GM12878 (cell line): Measurements from ENCODE around the gene C1QTNF12. TPM values are rescaled to one million over a fixed set of nuclear protein-coding genes. Genes with fewer than 3 reads are reported as not detected.

Experiments
- ATAC-seq: fragments of 200-7000 bp; cut with Tn5 transposase; 3 replicates; pipeline ENCODE4 v1.9.1; 2020; ENCODE audit warnings: mild to moderate bottlenecking, moderate library complexity
- BruUV-seq: library from RNA; stranded (reverse); fragments of 400-500 nt; replicated peaks from 2 replicates; lab custom pipeline; 2021; lab: Mats Ljungman, UMichigan
- CTCF ChIA-PET: fragments of 300-600 bp; sonication (Branson Sonifier 250); formaldehyde crosslinking; extraction: SDS; loops from one replicate; lab custom pipeline; 2021; ENCODE audit warnings: inconsistent platforms; lab: Yijun Ruan, JAX
- POLR2A ChIA-PET: fragments of 350-600 bp; formaldehyde crosslinking; extraction: SDS; loops from one replicate; lab custom pipeline; 2021; ENCODE audit warnings: inconsistent platforms; lab: Charles Lee
- RAD21 ChIA-PET: fragments of 300-600 bp; sonication (Branson Sonifier 250); formaldehyde crosslinking; loops from one replicate; lab custom pipeline; 2023; ENCODE audit warnings: antibody characterized with exemption; ENCODE audit not compliant: unreplicated experiment; lab: Charles Lee
- SMC1A ChIA-PET: fragments of 300-600 bp; sonication (Branson Sonifier 250); formaldehyde crosslinking; loops from one replicate; lab custom pipeline; 2023; ENCODE audit not compliant: unreplicated experiment, uncharacterized antibody; lab: Charles Lee
- DNase-seq: peaks from one replicate; pipeline ENCODE4 v3.0.0-alpha.2; 2011; ENCODE audit warnings: low read depth, low spot score
- FAIRE-seq: peaks from 3 replicates; lab custom pipeline; 2011; peaks lifted over from hg19 to GRCh38; lab: Jason Lieb, UNC
- H2AFZ ChIP-seq: 2 replicates; pipeline ENCODE4 v1.6.0; 2011; ENCODE audit warnings: low read depth, low read length, control low read depth; ENCODE audit not compliant: control insufficient read depth
- H3K27ac ChIP-seq: 2 replicates; pipeline ENCODE4 v1.5.1; 2011; ENCODE audit warnings: control low read depth; ENCODE audit not compliant: control insufficient read depth, insufficient read depth
- H3K27me3 ChIP-seq, 2 experiments: replicated peaks in 1 of 2; 2 replicates each; pipeline versions ENCODE4 v1.6.0 to v1.6.1; 2011; ENCODE audit warnings: low read length in 1 of 2; ENCODE audit not compliant: control insufficient read depth in 2 of 2, insufficient read depth in 2 of 2
- H3K36me3 ChIP-seq, 2 experiments: 2 replicates each; pipeline ENCODE4 v1.5.1; 2011; ENCODE audit warnings: low read length in 1 of 2; ENCODE audit not compliant: control insufficient read depth in 2 of 2, insufficient read depth in 2 of 2
- H3K4me1 ChIP-seq: 2 replicates; pipeline ENCODE4 v1.6.1; 2011; ENCODE audit warnings: mild to moderate bottlenecking, low read length, moderate library complexity, mixed read lengths; ENCODE audit not compliant: control insufficient read depth, insufficient read depth
- H3K4me2 ChIP-seq: 2 replicates; pipeline ENCODE4 v1.6.0; 2011; ENCODE audit warnings: control low read depth; ENCODE audit not compliant: control insufficient read depth, insufficient read depth
- H3K4me3 ChIP-seq: fragments of 200-600 bp; sonication (generic); 2 replicates; pipeline ENCODE4 v1.5.1; 2016
- H3K79me2 ChIP-seq: 2 replicates; pipeline ENCODE4 v1.6.0; 2011; ENCODE audit warnings: low read length; ENCODE audit not compliant: control insufficient read depth, insufficient read depth
- H3K9ac ChIP-seq: 2 replicates; pipeline ENCODE4 v1.8.0; 2011; ENCODE audit warnings: low read length, control low read depth, mixed read lengths; ENCODE audit not compliant: control insufficient read depth, insufficient read depth
- H3K9me3 ChIP-seq: replicated peaks from 3 replicates; pipeline ENCODE4 v1.5.1; 2011; ENCODE audit warnings: mild to moderate bottlenecking, low read length; ENCODE audit not compliant: control insufficient read depth, insufficient read depth
- H4K20me1 ChIP-seq: 2 replicates; pipeline ENCODE4 v1.6.0; 2011; ENCODE audit not compliant: control insufficient read depth, insufficient read depth
- BACH1 ChIP-seq: fragments of 450-650 bp; IDR thresholded peaks from 2 replicates; pipeline ENCODE4 v1.6.1; 2017; ENCODE audit warnings: mild to moderate bottlenecking, borderline replicate concordance
- BHLHE40 ChIP-seq, 2 experiments: fragments of 450-650 bp in 1 of 2; IDR thresholded peaks; 2 replicates each; pipeline ENCODE4 v1.6.1; 2011 to 2017; ENCODE audit warnings: low read depth in 2 of 2, borderline replicate concordance in 1 of 2, improper control_type of control experiment in 1 of 2, low read length in 1 of 2, mild to moderate bottlenecking in 1 of 2
- CBFB ChIP-seq: IDR thresholded peaks from 2 replicates; pipeline ENCODE4 v1.6.1; 2016; ENCODE audit warnings: antibody characterized with exemption, low read depth
- CREB1 ChIP-seq: IDR thresholded peaks from 2 replicates; pipeline ENCODE4 v1.6.1; 2012; ENCODE audit warnings: low read depth, mild to moderate bottlenecking, inconsistent platforms
- ETV6 ChIP-seq, 2 experiments: fragments of 450-650 bp in 1 of 2; IDR thresholded peaks in 1 of 2; conservative IDR thresholded peaks in 1 of 2; 2 replicates each; pipeline ENCODE4 v1.6.1; 2014; ENCODE audit warnings: antibody characterized with exemption in 1 of 2, borderline replicate concordance in 1 of 2, low read depth in 1 of 2, mild to moderate bottlenecking in 1 of 2, moderate library complexity in 1 of 2
- GABPA ChIP-seq: IDR thresholded peaks from 2 replicates; pipeline ENCODE4 v1.6.1; 2014; ENCODE audit warnings: antibody characterized with exemption, low read depth, mild to moderate bottlenecking, inconsistent platforms
- HCFC1 ChIP-seq: fragments of 150-350 bp; IDR thresholded peaks from 2 replicates; pipeline ENCODE4 v1.6.1; 2014; ENCODE audit warnings: low read length
- MTA3 ChIP-seq: IDR thresholded peaks from 2 replicates; pipeline ENCODE4 v1.6.1; 2012; ENCODE audit warnings: low read length, inconsistent platforms, borderline replicate concordance
- PAX5 ChIP-seq: IDR thresholded peaks from 2 replicates; pipeline ENCODE4 v1.6.1; 2011; ENCODE audit warnings: low read depth, low read length, borderline replicate concordance
- PKNOX1 ChIP-seq: fragments of 450-650 bp; IDR thresholded peaks from 2 replicates; pipeline ENCODE4 v1.6.1; 2016; ENCODE audit warnings: mild to moderate bottlenecking
- RFX5 ChIP-seq: IDR thresholded peaks from 2 replicates; pipeline ENCODE4 v1.6.1; 2011; ENCODE audit warnings: low read depth, low read length, improper control_type of control experiment
- SIN3A ChIP-seq: IDR thresholded peaks from 2 replicates; pipeline ENCODE4 v1.6.1; 2012; ENCODE audit warnings: low read depth, low read length, improper control_type of control experiment
- SREBF1 ChIP-seq: IDR thresholded peaks from 2 replicates; pipeline ENCODE4 v1.6.1; 2012; ENCODE audit warnings: mild to moderate bottlenecking, low read length
- SUZ12 ChIP-seq: fragments of 200-600 bp; sonication (generic); IDR thresholded peaks from one replicate; pipeline ENCODE4 v1.6.1; 2018; ENCODE audit warnings: antibody characterized with exemption, mild to moderate bottlenecking; ENCODE audit not compliant: unreplicated experiment
- TARDBP ChIP-seq: IDR thresholded peaks from 2 replicates; pipeline ENCODE4 v1.6.1; 2016; ENCODE audit warnings: borderline replicate concordance
- YBX1 ChIP-seq: fragments of 450-650 bp; IDR thresholded peaks from 2 replicates; pipeline ENCODE4 v1.6.1; 2016; ENCODE audit warnings: antibody characterized with exemption
- ZBTB11 ChIP-seq: fragments of 450-650 bp; formaldehyde crosslinking; IDR thresholded peaks from 2 replicates; pipeline ENCODE4 v1.5.0; 2022; ENCODE audit warnings: mild to moderate bottlenecking, missing genetic modification characterization
- ZNF207 ChIP-seq: fragments of 450-650 bp; IDR thresholded peaks from 2 replicates; pipeline ENCODE4 v1.6.1; 2014; ENCODE audit warnings: antibody characterized with exemption, mild to moderate bottlenecking, borderline replicate concordance
- WGBS: methylation state at CpG from one replicate; pipeline ENCODE4 v1.1.6; 2016; ENCODE audit warnings: low lambda C conversion rate; ENCODE audit not compliant: insufficient replicate concordance, insufficient coverage; ENCODE audit errors: missing lambda C conversion rate; 5-methylcytosine and 5-hydroxymethylcytosine counted together
- in situ Hi-C: fragments of 300-500 bp; cut with MboI; formaldehyde crosslinking; loops from 9 replicates; pipeline ENCODE4 v1.14.3; 2018; ENCODE audit warnings: mixed read lengths
- intact Hi-C: fragments of 100-400 bp; cut with micrococcal nuclease; formaldehyde crosslinking; loops from one replicate; pipeline ENCODE4 v1.14.2; 2022; ENCODE audit not compliant: unreplicated experiment
- polyA plus RNA-seq, 11 experiments: library from polyadenylated mRNA; depleted of rRNA in 4 of 11; unstranded in 6 of 11; stranded (reverse) in 5 of 11; fragments of >200 nt; fragmentation: Nextera tagmentation in 4 of 11; fragmentation: Illumina TruSeq in 1 of 11; extraction: Ambion mirVana in 4 of 11; extraction: Trizol in 1 of 11; gene quantifications; 1 replicate in 1 of 11; 2 replicates in 10 of 11; pipeline versions ENCODE4 v1.2.1 to v1.2.3, GENCODE V29; 2011 to 2016; ENCODE audit warnings: inconsistent platforms in 2 of 11, missing spikeins in 2 of 11, low read depth in 1 of 11
- total RNA-seq, 4 experiments: library from RNA; depleted of rRNA in 3 of 4; stranded (reverse); fragments of >200 nt in 3 of 4; fragmentation: Illumina TruSeq in 1 of 4; extraction: Trizol in 1 of 4; gene quantifications; 2 replicates each; pipeline versions ENCODE4 v1.2.1 to v1.2.3, GENCODE V29; 2013 to 2021

Gene C1QTNF12
- total and polyA plus RNA-seq, 10 of the 15 experiments (the other 5 are each of a cell fraction or from before 2014, with no cell fraction given): 0.17 to 1.0 (median 0.31) TPM; not detected in 5

GRCh38 chr1:1291548-1292441, 45.3 kb upstream of the C1QTNF12 start (continued):
- TF ChIP-seq TARDBP (no peak), SUZ12 (no peak)

- FAIRE-seq (no peak), DNase-seq (no peak), ATAC-seq (no peak)
- no peak overlapping the region for H3K27ac ChIP-seq
- WGBS: 70% methylated on average over 27 of the region's 28 CpGs
- no peaks in the 10 kb centered on the region for H3K36me3 ChIP-seq
- POLR2A ChIA-PET: interaction anchor here (1.2 kb wide), 1 partner anchor 40 kb away, joined by 4 read pairs; no protein-coding TSS in a partner anchor
- no peaks in the 10 kb centered on the region for H3K79me2 ChIP-seq
- in situ Hi-C loops (no loop called here), intact Hi-C loops (loop anchor here (2.0 kb wide), 2 partner anchors 168 to 258 kb away; no protein-coding TSS in a partner anchor)
- H4K20me1 ChIP-seq: no peaks in the 10 kb centered on the region
- no TSS peak for BruUV-seq
- CTCF ChIA-PET: interaction anchor here (1.0 to 2.7 kb wide), 14 partner anchors 17 to 385 kb away, joined by 3 to 57 read pairs (median 4); partner anchors contain the start of gene UBE2J2
- no peak overlapping the region for H3K4me2 ChIP-seq
- TF ChIP-seq PAX5 (no peak), BHLHE40 (IDR thresholded peaks at IDR 0.05; ENCODE audit: borderline replicate concordance in 1 of 2, low read depth in 2 of 2, low read length in 1 of 2) (no peak), ZBTB11 (CRISPR knock-in tag) (no peak), YBX1 (no peak), PKNOX1 (no peak), CREB1 (no peak), SIN3A (no peak), ZNF207 (no peak), ETV6 (conservative IDR thresholded peaks at IDR 0.05 in 1 of 2, IDR thresholded peaks at IDR 0.05 in 1 of 2; ENCODE audit: borderline replicate concordance in 1 of 2, low read depth in 1 of 2) (no peak), HCFC1 (no peak), SREBF1 (no peak), RFX5 (no peak), CBFB (no peak), GABPA (no peak), MTA3 (no peak), BACH1 (no peak)
- no peaks in the 10 kb centered on the region for H3K4me1 ChIP-seq
- SMC1A ChIA-PET: interaction anchor here (1.0 to 2.8 kb wide), 6 partner anchors 8 to 306 kb away, joined by 3 to 23 read pairs (median 4); no protein-coding TSS in a partner anchor
- no peak overlapping the region for H2AFZ ChIP-seq
- H3K9me3 ChIP-seq: no peaks in the 10 kb centered on the region
- RAD21 ChIA-PET: interaction anchor here (1.1 to 3.1 kb wide), 11 partner anchors 14 to 308 kb away, joined by 3 to 63 read pairs (median 4); partner anchors contain the start of gene C1orf159
- no peak overlapping the region for H3K9ac ChIP-seq
- H3K4me3 ChIP-seq: no peak overlapping the region
- H3K27me3 ChIP-seq: no peaks in the 10 kb centered on the region
These were observed 44.6 kb upstream of the C1QTNF12 start for GRCh38 chr1:1291023-1291528.
